Skin epidermis (tissue), 12 donors: ENCODE results near the gene PLB1.

ENCODE experiments used
- H3K27ac ChIP-seq, 21 experiments: fragments of 200-600 bp; sonication (generic) in 11 of 21; one replicate each; pipeline ENCODE4 v1.5.0; 2020; ENCODE audit warnings: mild to moderate bottlenecking in 3 of 21, inconsistent platforms in 2 of 21, moderate library complexity in 2 of 21
- H3K4me3 ChIP-seq, 7 experiments: fragments of 200-600 bp; sonication (generic) in 2 of 7; one replicate each; pipeline ENCODE4 v1.5.0; 2020; ENCODE audit warnings: inconsistent platforms in 2 of 7, mild to moderate bottlenecking in 2 of 7, moderate library complexity in 1 of 7

PLB1 gene

GRCh38 chr2:28581312-28581711 is 85.5 kb downstream of the PLB1 start:
- Histone ChIP-seq H3K27ac (no peak overlapping the region), H3K4me3 (no peak overlapping the region)

GRCh38 chr2:28582152-28582551 is 86.3 kb downstream of the PLB1 start:
- H3K27ac ChIP-seq = peak overlapping the region in 1 of 21 experiments; percentile 62
- H3K4me3 ChIP-seq = no peak overlapping the region

- H3K27ac ChIP-seq = peak overlapping the region in 2 of 21 experiments; percentile 33 to 62
Observed at GRCh38 chr2:28582595-28582994, 86.7 kb downstream of the PLB1 start.

GRCh38 chr2:28583899-28584553 is 88.2 kb downstream of the PLB1 start:
- H3K4me3 ChIP-seq = no peak overlapping the region
- peak overlapping the region in 18 of 21 experiments; percentile 29 to 77 (median 64) for H3K27ac ChIP-seq

More at GRCh38 chr2:28582595-28582994, 86.7 kb downstream of the PLB1 start:
- no peak overlapping the region for H3K4me3 ChIP-seq

- Histone ChIP-seq H3K27ac (no peak overlapping the region), H3K4me3 (no peak overlapping the region)
Observed at GRCh38 chr2:28586867-28587266, 91.0 kb downstream of the PLB1 start.

- H3K4me3 ChIP-seq = no peak overlapping the region
- H3K27ac ChIP-seq = no peak overlapping the region
Observed at GRCh38 chr2:28587526-28588291, 91.8 kb downstream of the PLB1 start.

- no peak overlapping the region for H3K27ac ChIP-seq
- H3K4me3 ChIP-seq = no peak overlapping the region
Observed at GRCh38 chr2:28588292-28588670, 92.4 kb downstream of the PLB1 start.

- H3K27ac ChIP-seq = no peak overlapping the region
- no peak overlapping the region for H3K4me3 ChIP-seq
Observed at GRCh38 chr2:28589746-28590463, 94.0 kb downstream of the PLB1 start.

GRCh38 chr2:28590496-28591301 is 94.8 kb downstream of the PLB1 start:
- Histone ChIP-seq H3K27ac (no peak overlapping the region), H3K4me3 (no peak overlapping the region)

- Histone ChIP-seq H3K4me3 (no peak overlapping the region), H3K27ac (no peak overlapping the region)
Observed at GRCh38 chr2:28591711-28592335, 96.0 kb downstream of the PLB1 start.

- H3K4me3 ChIP-seq = no peak overlapping the region
- H3K27ac ChIP-seq = no peak overlapping the region
Observed at GRCh38 chr2:28592481-28592880, 96.6 kb downstream of the PLB1 start.

GRCh38 chr2:28593160-28593755 is 97.4 kb downstream of the PLB1 start:
- Histone ChIP-seq H3K4me3 (no peak overlapping the region), H3K27ac (no peak overlapping the region)

- Histone ChIP-seq H3K27ac (peak overlapping the region in 15 of 21 experiments; percentile 26 to 84 (median 73)), H3K4me3 (no peak overlapping the region)
Observed at GRCh38 chr2:28594000-28594331, 98.1 kb downstream of the PLB1 start.

- peak overlapping the region in 19 of 21 experiments; percentile 38 to 84 (median 75) for H3K27ac ChIP-seq
- peak overlapping the region in 1 of 7 experiments; percentile 7 for H3K4me3 ChIP-seq
Observed at GRCh38 chr2:28594332-28595108, 98.7 kb downstream of the PLB1 start.

- H3K4me3 ChIP-seq = no peak overlapping the region
- peak overlapping the region in 16 of 21 experiments; percentile 38 to 84 (median 74) for H3K27ac ChIP-seq
Observed at GRCh38 chr2:28595323-28595722, 99.5 kb downstream of the PLB1 start.

GRCh38 chr2:28598484-28598883 is 102.6 kb downstream of the PLB1 start:
- Histone ChIP-seq H3K27ac (no peak overlapping the region), H3K4me3 (no peak overlapping the region)

GRCh38 chr2:28600181-28600580 is 104.3 kb downstream of the PLB1 start:
- peak overlapping the region in 4 of 21 experiments; percentile 24 to 68 (median 45) for H3K27ac ChIP-seq
- H3K4me3 ChIP-seq = no peak overlapping the region

- Histone ChIP-seq H3K27ac (peak overlapping the region in 13 of 21 experiments; percentile 5 to 76 (median 49)), H3K4me3 (peak overlapping the region in 1 of 7 experiments; percentile 8)
Observed at GRCh38 chr2:28601616-28602015, 105.8 kb downstream of the PLB1 start.
